HepG2 (cell line): ENCODE data around the gene GPBAR1. TPM values are rescaled to one million over a fixed set of nuclear protein-coding genes. Genes with fewer than 3 reads are reported as not detected.
A peak's percentile ranks its signal among the peaks of the same experiment; 100 is the strongest.

Experiments
- ATAC-seq: fragments of 200-7000 bp; cut with Tn5 transposase; 3 replicates; pipeline ENCODE4 v1.9.1; 2020; ENCODE audit warnings: mild to moderate bottlenecking, moderate library complexity
- BruUV-seq: library from RNA; stranded (reverse); fragments of 400-500 nt; replicated peaks from 2 replicates; lab custom pipeline; 2021; lab: Mats Ljungman, UMichigan
- CTCF ChIA-PET: fragments of 300-600 bp; formaldehyde crosslinking; extraction: SDS; loops from one replicate; lab custom pipeline; 2021; ENCODE audit warnings: low total read pairs, inconsistent platforms, low intra/inter-chr PET ratio; lab: Yijun Ruan, JAX
- POLR2A ChIA-PET: fragments of 350-600 bp; sonication (Branson Sonifier 250); formaldehyde crosslinking; loops from one replicate; lab custom pipeline; 2020; ENCODE audit warnings: antibody characterized with exemption, inconsistent platforms; lab: Yijun Ruan, JAX
- DNase-seq: peaks from one replicate; pipeline ENCODE4 v3.0.0-alpha.2; 2015; ENCODE audit warnings: low spot score
- FAIRE-seq: peaks from 3 replicates; lab custom pipeline; 2011; peaks lifted over from hg19 to GRCh38; lab: Jason Lieb, UNC
- H2AFZ ChIP-seq: one replicate; pipeline ENCODE4 v1.6.1; 2011; ENCODE audit warnings: low read length, inconsistent platforms
- H3K27ac ChIP-seq: fragments of 300-600 bp; 3 replicates; pipeline ENCODE4 v1.8.0; 2011; ENCODE audit warnings: mixed run types, mild to moderate bottlenecking, mixed read lengths, low read length, inconsistent platforms; ENCODE audit not compliant: insufficient read depth; ENCODE audit errors: extremely low read length
- H3K27me3 ChIP-seq, 2 experiments: fragments of 200-600 bp in 1 of 2; 2 replicates in 1 of 2; 3 replicates in 1 of 2; pipeline versions ENCODE4 v1.6.0 to v1.8.0; 2011; ENCODE audit warnings: low read length in 2 of 2, mild to moderate bottlenecking in 2 of 2, moderate library complexity in 2 of 2, inconsistent platforms in 1 of 2; ENCODE audit not compliant: insufficient read depth in 2 of 2, control insufficient read depth in 1 of 2
- H3K36me3 ChIP-seq, 2 experiments: fragments of 200-600 bp in 1 of 2; replicated peaks in 1 of 2; 2 replicates in 1 of 2; 3 replicates in 1 of 2; pipeline versions ENCODE4 v1.5.1 to v1.8.0; 2011; ENCODE audit warnings: low read length in 2 of 2, inconsistent platforms in 1 of 2; ENCODE audit not compliant: insufficient read depth in 2 of 2, control insufficient read depth in 1 of 2
- H3K4me1 ChIP-seq: 2 replicates; pipeline ENCODE4 v1.5.1; 2012; ENCODE audit warnings: low read length, inconsistent platforms; ENCODE audit not compliant: insufficient read depth
- H3K4me2 ChIP-seq: 2 replicates; pipeline ENCODE4 v1.6.0; 2011; ENCODE audit warnings: low read depth, low read length, inconsistent platforms
- H3K4me3 ChIP-seq, 3 experiments: fragments of 200-600 bp in 1 of 3; sonication (generic), shearing (Covaris generic) in 1 of 3; replicated peaks in 1 of 3; 2 replicates each; pipeline ENCODE4 v1.5.1; 2011 to 2016; ENCODE audit warnings: low read length in 3 of 3, inconsistent platforms in 2 of 3, low read depth in 2 of 3, mild to moderate bottlenecking in 2 of 3, control low read depth in 1 of 3, mixed read lengths in 1 of 3; ENCODE audit not compliant: insufficient read depth in 1 of 3
- H3K79me2 ChIP-seq: one replicate; pipeline ENCODE4 v1.6.1; 2011; ENCODE audit warnings: low read length, inconsistent platforms; ENCODE audit not compliant: insufficient read depth
- H3K9ac ChIP-seq: 2 replicates; pipeline ENCODE4 v1.6.0; 2011; ENCODE audit warnings: mild to moderate bottlenecking, low read depth, low read length, inconsistent platforms; ENCODE audit not compliant: insufficient read depth
- H3K9me3 ChIP-seq: 2 replicates; pipeline ENCODE4 v1.5.1; 2012; ENCODE audit warnings: mild to moderate bottlenecking, low read length
- H4K20me1 ChIP-seq: 2 replicates; pipeline ENCODE4 v1.6.0; 2011; ENCODE audit warnings: inconsistent platforms, mild to moderate bottlenecking, low read length, moderate library complexity; ENCODE audit not compliant: insufficient read depth
- CBX2 ChIP-seq, 2 experiments: fragments of 200-600 bp in 1 of 2; sonication (generic); formaldehyde crosslinking in 1 of 2; IDR thresholded peaks; 2 replicates each; pipeline versions ENCODE4 v1.7.0 to v1.8.1; 2018 to 2022; ENCODE audit warnings: low read depth in 2 of 2, low read length in 1 of 2, mild to moderate bottlenecking in 1 of 2, missing genetic modification reagents in 1 of 2
- CHCHD3 ChIP-seq: sonication (generic); formaldehyde crosslinking; IDR thresholded peaks from 2 replicates; pipeline ENCODE4 v1.8.0; 2022; ENCODE audit warnings: mild to moderate bottlenecking, missing genetic modification reagents, moderate library complexity
- KLF12 ChIP-seq: sonication (generic); formaldehyde crosslinking; IDR thresholded peaks from 2 replicates; pipeline ENCODE4 v1.4.0; 2020; ENCODE audit warnings: missing genetic modification reagents, borderline replicate concordance
- REL ChIP-seq: sonication (generic); formaldehyde crosslinking; conservative IDR thresholded peaks from 2 replicates; pipeline ENCODE4 v1.8.0; 2022; ENCODE audit warnings: mild to moderate bottlenecking, missing genetic modification reagents, moderate library complexity
- SMC3 ChIP-seq: IDR thresholded peaks from 2 replicates; pipeline ENCODE4 v1.6.1; 2011; ENCODE audit warnings: low read length, improper control_type of control experiment
- ZNF230 ChIP-seq: sonication (generic); formaldehyde crosslinking; IDR thresholded peaks from 2 replicates; pipeline ENCODE4 v1.4.0; 2020; ENCODE audit warnings: mild to moderate bottlenecking, missing genetic modification reagents
- ZNF350 ChIP-seq: sonication (generic); formaldehyde crosslinking; IDR thresholded peaks from 2 replicates; pipeline ENCODE4 v1.4.0; 2020; ENCODE audit warnings: mild to moderate bottlenecking, low read depth, missing genetic modification reagents, borderline replicate concordance
- ZNF619 ChIP-seq: sonication (generic); formaldehyde crosslinking; IDR thresholded peaks from 2 replicates; pipeline ENCODE4 v1.4.0; 2020; ENCODE audit warnings: mild to moderate bottlenecking, missing genetic modification reagents
- WGBS: methylation state at CpG from one replicate; pipeline ENCODE4 v1.1.6; 2017; ENCODE audit warnings: low lambda C conversion rate; 5-methylcytosine and 5-hydroxymethylcytosine counted together
- in situ Hi-C: cut with HindIII; loops from 2 replicates; pipeline ENCODE4 v1.10.0; 2017; ENCODE audit warnings: low pct_unique_long_range_greater_than_20kb; ENCODE audit not compliant: extremely low pct_ligation_motif_present
- intact Hi-C: fragments of 100-400 bp; cut with micrococcal nuclease; formaldehyde crosslinking; loops from one replicate; pipeline ENCODE4 v1.10.0; 2022; ENCODE audit not compliant: unreplicated experiment
- polyA plus RNA-seq, 8 experiments: library from polyadenylated mRNA; depleted of rRNA in 3 of 8; stranded (reverse) in 7 of 8; unstranded in 1 of 8; fragments of >200 nt; fragmentation: Illumina TruSeq in 4 of 8; extraction: Trizol in 4 of 8; gene quantifications; 2 replicates each; pipeline versions ENCODE4 v1.2.1 to v1.2.3, GENCODE V29; 2011 to 2016; ENCODE audit warnings: low read depth in 4 of 8, missing spikeins in 1 of 8, mixed read lengths in 1 of 8; ENCODE audit not compliant: insufficient read depth in 1 of 8
- total RNA-seq, 5 experiments: library from RNA; depleted of rRNA; stranded (reverse); fragments of >200 nt; fragmentation: Illumina TruSeq; extraction: Trizol; gene quantifications; 2 replicates each; pipeline ENCODE4 v1.2.3, GENCODE V29; 2016; ENCODE audit warnings: low read depth in 1 of 5
- TF ChIP-seq, protein P1 (sequence below): IDR thresholded peaks from 2 replicates; pipeline ENCODE4 v1.6.1; 2018; ENCODE audit warnings: missing genetic modification reagents, mild to moderate bottlenecking, missing compliant biosample characterization
- TF ChIP-seq, protein P2 (sequence below): sonication (generic); formaldehyde crosslinking; IDR thresholded peaks from 2 replicates; pipeline ENCODE4 v1.9.0; 2022; ENCODE audit warnings: low read depth, missing genetic modification reagents

The GPBAR1 gene
- total and polyA plus RNA-seq, 2 of the 13 experiments (the other 11 are each of a cell fraction or from before 2014, with no cell fraction given): 0.05 to 0.09 TPM

DNA sequence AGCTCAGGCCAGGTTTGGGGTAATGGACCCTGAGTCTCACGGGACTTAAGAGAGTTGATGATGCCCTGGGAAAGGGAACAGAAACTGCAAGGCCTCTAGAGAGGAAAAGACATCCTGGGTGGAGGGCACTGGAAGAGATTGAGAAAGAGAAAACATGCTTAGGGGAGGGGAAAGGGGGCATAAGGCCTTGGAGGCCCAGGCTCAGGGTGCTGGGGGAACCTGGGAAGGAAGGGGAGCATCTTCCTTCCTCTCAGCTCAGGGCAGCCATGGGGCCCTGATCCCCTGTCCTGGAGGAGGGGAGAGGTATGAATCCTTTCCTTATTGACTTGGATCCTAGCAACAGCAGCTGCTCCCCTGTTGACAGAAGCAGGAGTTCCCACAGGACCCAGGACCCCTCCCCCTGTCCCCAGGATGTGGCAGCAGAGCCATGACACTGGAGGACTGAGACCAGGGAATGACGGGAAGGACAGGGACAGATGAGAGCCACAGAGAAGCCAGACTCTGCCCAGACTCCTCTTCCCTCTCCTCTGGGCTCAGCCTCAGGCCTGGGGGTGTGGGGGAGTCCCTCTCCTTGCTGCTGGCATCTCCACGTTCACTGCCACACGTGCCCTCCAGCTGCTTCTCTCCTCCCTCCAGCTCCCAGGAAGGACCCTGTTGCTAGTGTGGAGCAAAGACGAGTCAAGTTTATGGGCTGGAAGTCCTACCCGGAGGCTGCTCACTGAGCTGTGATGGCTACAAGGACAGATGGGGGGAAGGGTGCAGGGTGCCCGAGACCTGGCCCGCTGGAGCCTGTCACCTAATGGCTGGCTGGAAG, 815 bp downstream of the GPBAR1 start (continued):
- TF ChIP-seq, protein P1, sequence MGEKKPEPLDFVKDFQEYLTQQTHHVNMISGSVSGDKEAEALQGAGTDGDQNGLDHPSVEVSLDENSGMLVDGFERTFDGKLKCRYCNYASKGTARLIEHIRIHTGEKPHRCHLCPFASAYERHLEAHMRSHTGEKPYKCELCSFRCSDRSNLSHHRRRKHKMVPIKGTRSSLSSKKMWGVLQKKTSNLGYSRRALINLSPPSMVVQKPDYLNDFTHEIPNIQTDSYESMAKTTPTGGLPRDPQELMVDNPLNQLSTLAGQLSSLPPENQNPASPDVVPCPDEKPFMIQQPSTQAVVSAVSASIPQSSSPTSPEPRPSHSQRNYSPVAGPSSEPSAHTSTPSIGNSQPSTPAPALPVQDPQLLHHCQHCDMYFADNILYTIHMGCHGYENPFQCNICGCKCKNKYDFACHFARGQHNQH (CRISPR knock-in tag): no peak
- TF ChIP-seq SMC3: no peak
- no peak for TF ChIP-seq ZNF230
- TF ChIP-seq ZNF350: 0 out of 2 replicates have a peak, but pooled peaks have one; percentile 3
- TF ChIP-seq, protein P2, sequence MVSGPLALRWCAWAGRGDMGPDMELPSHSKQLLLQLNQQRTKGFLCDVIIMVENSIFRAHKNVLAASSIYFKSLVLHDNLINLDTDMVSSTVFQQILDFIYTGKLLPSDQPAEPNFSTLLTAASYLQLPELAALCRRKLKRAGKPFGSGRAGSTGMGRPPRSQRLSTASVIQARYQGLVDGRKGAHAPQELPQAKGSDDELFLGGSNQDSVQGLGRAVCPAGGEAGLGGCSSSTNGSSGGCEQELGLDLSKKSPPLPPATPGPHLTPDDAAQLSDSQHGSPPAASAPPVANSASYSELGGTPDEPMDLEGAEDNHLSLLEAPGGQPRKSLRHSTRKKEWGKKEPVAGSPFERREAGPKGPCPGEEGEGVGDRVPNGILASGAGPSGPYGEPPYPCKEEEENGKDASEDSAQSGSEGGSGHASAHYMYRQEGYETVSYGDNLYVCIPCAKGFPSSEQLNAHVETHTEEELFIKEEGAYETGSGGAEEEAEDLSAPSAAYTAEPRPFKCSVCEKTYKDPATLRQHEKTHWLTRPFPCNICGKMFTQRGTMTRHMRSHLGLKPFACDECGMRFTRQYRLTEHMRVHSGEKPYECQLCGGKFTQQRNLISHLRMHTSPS: no peak
- TF ChIP-seq CHCHD3 (CRISPR knock-in tag): no peak
- TF ChIP-seq ZNF619 (CRISPR knock-in tag): no peak
- no peak for TF ChIP-seq KLF12 (CRISPR knock-in tag)
- no peak for TF ChIP-seq CBX2 (IDR thresholded peaks at IDR 0.05; ENCODE audit: low read depth, low read length)
- no peak for TF ChIP-seq CBX2 (CRISPR knock-in tag; IDR thresholded peaks at IDR 0.05; ENCODE audit: low read depth)
- TF ChIP-seq, all 625 proteins: peak for 3

DNA sequence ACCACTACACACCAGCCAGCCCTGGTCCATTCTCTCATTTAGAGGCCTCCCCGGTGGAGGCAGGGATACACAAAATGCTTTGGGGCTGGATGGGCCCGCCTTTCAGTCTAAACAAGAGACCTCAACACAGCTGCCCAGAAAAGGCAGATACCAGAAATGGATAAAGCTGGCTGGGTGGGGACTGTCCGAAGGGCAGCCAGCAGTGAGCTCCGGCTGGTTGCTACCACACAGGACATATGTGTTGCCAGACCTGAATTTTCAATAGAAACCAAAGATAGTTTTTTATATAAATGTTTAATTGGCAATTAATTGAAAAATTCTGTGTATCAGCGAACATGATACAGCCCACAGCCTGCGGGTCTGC, 1.4 kb downstream of the GPBAR1 start:
- intact Hi-C loops (no loop called here), in situ Hi-C loops (no loop called here)
- CTCF ChIA-PET: no interaction called here
- Histone ChIP-seq H3K27ac (no peak overlapping the region), H2AFZ (no peak overlapping the region), H3K36me3 (peaks cover 17 to 34% of the 10 kb centered on the region in 2 experiments), H3K4me1 (peaks cover 65% of the 10 kb centered on the region), H4K20me1 (no peaks in the 10 kb centered on the region), H3K9ac (no peak overlapping the region), H3K4me2 (no peak overlapping the region), H3K79me2 (no peaks in the 10 kb centered on the region), H3K4me3 (no peak overlapping the region), H3K27me3 (no peaks in the 10 kb centered on the region), H3K9me3 (no peaks in the 10 kb centered on the region)
- POLR2A ChIA-PET: interaction anchor here (0.9 to 6.6 kb wide), 3 partner anchors 8 to 17 kb away, joined by 3 to 27 read pairs (median 5); partner anchors contain the start of genes AAMP and PNKD
- ATAC-seq: no peak
- WGBS: 82% methylated on average over 6 of the region's 6 CpGs
- DNase-seq: no peak
- no peak for FAIRE-seq
- BruUV-seq: no TSS peak
- TF ChIP-seq REL (CRISPR knock-in tag) (no peak), ZNF350 (0 out of 2 replicates have a peak, but pooled peaks have one; percentile 2)
